Renal cortex interstitium (tissue), 11 donors: ENCODE results near the gene CAMK2G. TPM values are rescaled to one million over a fixed set of nuclear protein-coding genes. Genes with fewer than 3 reads are reported as not detected.

Experiments
- DNase-seq, 11 donors: peaks; one replicate each; pipeline ENCODE4 v3.0.0-alpha.2; 2013; ENCODE audit warnings: low read depth in 9 of 11, low spot score in 4 of 11; ENCODE audit errors: extremely low read depth in 1 of 11
- polyA plus RNA-seq, 3 donors: library from polyadenylated mRNA; unstranded; fragments of 120-200 nt; gene quantifications; one replicate each; pipeline ENCODE4 v1.2.1, GENCODE V29; 2013; ENCODE audit not compliant: insufficient read length in 3 of 3

Gene CAMK2G
- polyA plus RNA-seq, 3 donors: 23.2 to 29.7 (median 23.6) TPM

DNA sequence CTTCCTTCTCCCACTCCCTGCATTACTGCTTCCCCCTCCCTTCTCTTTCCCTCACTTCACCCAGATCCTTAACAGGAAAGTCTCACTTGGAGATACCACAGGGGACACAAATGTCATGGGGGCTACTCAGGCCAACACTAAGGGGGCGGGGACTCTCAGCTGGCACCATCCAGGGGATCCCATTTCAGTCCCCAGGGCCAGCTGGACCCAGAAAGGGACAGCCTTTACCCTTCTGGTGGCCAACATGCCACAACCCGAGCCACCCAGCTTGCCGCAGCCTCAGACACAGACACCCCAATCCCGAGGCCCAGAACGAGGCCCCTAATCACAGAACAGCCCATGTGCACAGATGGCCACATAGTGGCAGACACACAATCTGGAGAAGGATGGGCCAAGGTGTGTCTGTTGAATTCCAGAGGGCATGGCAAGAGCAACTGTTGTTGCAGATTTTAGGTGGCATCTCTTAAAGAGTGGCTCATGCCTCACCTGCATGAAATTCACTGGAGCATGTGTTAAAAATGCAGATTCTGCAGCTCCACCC, 5.6 kb downstream of the CAMK2G start:
- DNase-seq: no peak

DNA sequence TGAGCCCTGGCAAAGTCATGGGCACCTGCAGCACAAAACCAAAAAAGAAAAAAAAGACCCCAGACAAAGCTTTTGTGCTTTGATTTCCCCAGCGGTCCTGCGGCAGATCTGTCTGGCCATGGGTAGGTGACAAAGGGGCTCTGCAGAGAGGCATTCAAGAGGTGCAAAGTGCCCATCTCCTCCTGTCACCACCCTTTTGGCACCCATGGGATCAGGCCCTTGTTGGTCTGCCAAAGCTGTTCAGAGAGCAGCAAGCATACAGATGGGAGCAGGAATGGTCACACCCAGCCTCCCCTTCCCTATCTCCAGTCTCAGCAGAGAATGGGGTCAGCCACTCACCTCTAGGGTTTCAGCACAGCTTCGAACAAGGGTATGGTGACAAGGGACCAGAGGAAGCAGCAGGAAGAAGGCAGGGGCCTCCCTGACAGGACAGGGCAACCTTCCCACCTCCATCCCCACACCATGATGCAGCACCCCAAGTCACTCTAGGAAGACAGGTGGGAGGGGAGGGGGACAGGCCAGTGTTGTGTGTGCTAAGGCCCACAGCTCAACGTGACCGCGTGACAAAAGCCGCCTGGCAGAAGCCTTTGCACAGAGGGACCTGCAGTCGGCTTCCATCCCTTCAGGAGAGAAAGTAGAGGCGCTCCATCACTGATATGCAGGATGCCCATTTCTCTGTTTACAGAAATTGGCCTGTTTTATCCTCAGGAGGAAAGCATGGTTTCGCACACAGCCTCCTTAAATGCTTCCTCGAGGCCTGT, 6.3 kb downstream of the CAMK2G start:
- DNase-seq: no peak

GRCh38 chr10:73867126-73867807, 7.1 kb downstream of the CAMK2G start:
- no peak for DNase-seq

GRCh38 chr10:73866621-73867020, 7.7 kb downstream of the CAMK2G start:
- no peak for DNase-seq

- DNase-seq: no peak
These were observed 8.6 kb downstream of the CAMK2G start for GRCh38 chr10:73865459-73866442.

DNA sequence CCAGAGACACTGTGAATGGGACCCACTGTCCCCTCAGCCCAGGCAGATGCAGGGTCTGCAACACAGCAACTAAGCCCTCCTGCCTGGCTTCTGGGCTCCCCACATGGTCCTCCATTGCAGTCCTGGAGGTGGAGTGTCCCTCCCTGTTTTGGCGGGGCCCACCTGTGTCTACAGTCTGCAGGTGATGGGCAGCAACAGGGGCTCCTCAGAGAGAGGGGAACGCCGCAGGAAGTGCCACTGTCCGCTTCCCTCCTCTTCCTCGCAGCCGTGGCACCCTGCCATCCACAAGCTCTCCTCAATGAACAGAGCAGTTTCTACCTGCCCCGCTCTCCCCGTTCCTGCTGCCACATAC, 9.3 kb downstream of the CAMK2G start:
- no peak for DNase-seq

DNA sequence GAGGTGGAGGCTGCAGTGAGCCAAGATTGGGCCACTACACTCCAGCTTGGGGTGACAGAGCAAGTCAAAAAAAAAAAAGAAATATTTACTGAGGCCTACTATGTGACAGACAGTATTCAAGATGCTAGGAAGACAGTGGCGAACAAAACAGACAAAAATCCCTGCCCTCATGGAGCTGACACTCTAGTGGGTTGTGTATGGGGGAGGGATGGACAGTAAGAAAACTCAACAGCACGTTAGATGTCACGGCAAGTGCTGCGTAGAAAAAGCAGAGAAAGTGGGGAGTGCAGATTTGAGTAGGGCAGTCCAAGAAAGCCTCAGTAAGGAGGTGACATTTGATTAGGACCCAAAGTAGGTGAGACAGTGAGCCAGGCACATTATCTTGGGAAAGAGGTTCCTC, 10.1 kb downstream of the CAMK2G start:
- no peak for DNase-seq

- DNase-seq: no peak
These were observed 11.1 kb downstream of the CAMK2G start for GRCh38 chr10:73863039-73863817.

GRCh38 chr10:73862011-73862410, 12.3 kb downstream of the CAMK2G start:
- no peak for DNase-seq

DNA sequence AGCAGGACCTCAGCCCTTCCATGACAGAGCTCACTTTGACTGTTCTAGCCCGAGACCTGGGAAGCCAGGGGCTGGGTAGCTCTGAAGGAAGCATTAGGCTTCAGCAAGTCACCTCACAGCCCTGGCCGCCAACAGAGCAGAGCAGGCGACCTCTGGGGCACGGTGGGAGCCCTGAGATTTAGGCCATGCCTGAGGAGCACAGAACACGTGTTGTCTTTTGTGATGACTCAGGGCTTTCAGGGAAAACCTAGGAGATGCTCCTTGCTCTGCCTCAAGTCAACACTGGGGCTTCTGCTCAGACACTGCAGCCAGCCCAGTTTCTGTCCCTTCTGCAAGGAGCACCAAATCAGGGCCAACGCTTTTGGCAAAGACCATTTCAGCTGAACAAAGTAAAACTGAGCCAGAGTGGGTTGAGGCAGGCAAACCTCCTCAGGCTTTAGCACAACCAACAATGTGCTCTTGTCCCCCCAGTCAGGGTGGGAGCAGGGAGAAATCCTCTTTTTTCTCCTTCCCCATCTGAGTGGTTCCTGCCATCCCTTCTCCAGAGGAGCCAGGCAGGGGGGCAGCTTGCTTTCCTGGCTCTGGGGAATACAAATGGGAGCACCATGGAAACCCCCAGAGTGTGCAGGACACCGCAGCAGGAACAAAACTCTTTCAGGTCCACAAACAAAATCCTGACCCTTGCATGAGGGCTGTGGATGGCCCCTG, 14.4 kb downstream of the CAMK2G start:
- DNase-seq: no peak

DNA sequence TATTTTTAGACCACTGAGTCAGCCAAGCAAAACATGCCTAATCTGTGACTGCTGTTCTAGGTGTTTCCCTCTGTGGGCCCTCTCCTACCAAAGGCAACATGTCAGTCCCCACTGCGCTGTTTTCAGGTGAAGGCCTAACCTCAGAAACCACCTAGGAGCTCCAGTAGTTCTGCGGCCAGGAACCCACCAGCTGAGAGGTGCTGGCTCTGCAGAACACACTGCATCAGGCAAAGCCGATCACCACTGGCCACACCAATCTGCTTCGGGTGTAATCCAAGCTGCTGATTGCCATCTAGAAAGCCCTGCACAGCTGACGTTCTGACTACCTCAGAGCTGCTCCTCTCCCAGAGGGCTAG, 14.9 kb downstream of the CAMK2G start:
- no peak for DNase-seq

DNA sequence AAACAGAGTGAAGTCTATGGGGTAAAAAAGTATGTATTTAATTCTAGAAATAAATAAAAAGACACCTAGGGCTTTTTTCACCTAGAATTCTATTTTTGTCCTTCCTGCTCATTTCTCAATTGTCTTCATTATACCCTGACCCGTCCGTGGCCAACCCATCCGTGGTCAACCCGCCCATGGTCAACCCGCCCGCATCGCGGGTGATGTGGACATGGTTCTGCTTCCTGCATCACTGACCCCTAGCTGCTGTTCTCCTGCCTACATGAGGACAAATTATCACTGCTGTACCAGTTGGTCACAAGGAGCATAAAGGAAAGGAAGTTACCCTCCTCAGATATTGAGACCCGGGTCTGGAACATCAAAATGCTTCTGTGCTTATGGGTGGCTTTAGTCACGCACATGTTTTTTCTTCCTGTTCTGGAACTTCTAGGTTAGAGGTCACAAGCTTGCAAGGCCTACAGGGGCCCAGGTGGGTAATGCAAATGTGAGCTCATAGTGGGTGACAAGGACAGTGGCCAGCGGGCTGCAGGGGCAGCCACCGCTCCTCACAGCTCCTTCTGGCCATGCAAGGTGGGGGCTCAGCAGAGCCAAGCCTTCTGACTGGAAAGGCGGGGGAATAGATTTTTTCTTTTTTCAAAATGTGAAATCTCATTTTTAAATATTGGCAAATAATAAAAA, 15.5 kb downstream of the CAMK2G start:
- no peak for DNase-seq

- DNase-seq: no peak
These were observed 16.2 kb downstream of the CAMK2G start for GRCh38 chr10:73858013-73858708.

DNA sequence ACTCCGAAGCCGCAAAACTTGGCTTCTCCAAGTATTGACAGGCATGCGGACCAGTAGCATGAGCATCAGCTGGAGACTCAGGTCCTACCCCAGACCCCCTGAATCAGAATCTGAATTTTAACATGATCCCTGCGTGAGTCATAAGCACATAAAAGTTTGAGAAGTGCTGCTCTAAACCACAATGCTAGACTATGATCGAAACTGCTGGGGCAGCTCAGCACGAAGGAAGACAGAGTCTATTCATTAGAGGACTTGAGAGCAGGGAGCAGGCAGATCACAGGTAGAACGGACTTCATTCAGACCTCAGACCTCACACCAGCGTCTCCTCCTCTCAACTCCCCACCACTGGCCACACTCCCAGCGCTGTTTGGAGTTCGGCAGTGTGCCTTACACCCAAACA, 16.9 kb downstream of the CAMK2G start:
- no peak for DNase-seq

DNA sequence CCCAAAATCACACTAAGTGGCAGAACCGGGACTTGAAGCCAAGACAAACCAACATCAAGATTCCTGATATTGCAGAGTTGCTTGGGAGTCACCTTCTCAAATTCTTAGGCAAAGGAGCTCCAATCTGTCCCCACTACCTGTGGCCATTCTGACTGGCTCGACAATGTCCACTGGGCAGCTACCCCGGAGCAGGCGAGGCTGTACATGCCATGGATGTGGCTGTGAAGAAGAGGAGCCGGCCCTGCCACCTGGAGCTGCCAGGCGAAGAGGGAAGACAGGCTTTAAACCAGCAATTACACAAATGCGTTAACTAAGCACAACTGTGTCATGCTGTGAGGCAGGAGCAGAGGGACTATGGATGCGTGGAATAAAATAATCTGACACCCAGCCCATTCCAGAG, 18.1 kb downstream of the CAMK2G start:
- no peak for DNase-seq

GRCh38 chr10:73855413-73855812, 18.9 kb downstream of the CAMK2G start:
- no peak for DNase-seq

DNA sequence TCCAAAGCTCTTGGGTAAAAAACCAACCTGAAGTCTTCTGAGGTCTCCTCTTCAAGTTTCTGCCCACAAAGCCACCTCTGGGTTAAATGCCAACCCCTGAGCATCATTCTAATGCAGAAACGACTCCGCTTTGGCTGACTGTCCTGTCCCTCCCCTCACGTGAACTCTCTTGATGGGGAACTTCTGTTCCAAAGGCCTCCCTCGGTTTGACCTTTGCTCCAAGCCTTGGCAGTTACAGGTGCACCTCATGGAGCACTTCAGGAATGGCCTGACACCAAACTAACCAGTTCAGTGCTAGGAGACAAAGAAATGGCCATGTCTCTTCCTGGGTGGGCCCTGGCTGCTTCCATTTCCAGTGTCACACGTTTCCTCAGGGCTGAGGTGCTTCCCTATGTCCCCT, 20.0 kb downstream of the CAMK2G start:
- no peak for DNase-seq
